HG03066 (cell line): ENCODE measurements around the gene ANKRD37.

Source experiments
- ATAC-seq: cut with Tn5 transposase; IDR thresholded peaks from one replicate; pipeline ENCODE4 v1.9.1; 2021; ENCODE audit warnings: low read depth; ENCODE audit not compliant: unreplicated experiment

Gene ANKRD37

GRCh38 chr4:185379326-185380295, 17.0 kb upstream of the ANKRD37 start:
- ATAC-seq: no peak

- ATAC-seq: no peak
Measured at GRCh38 chr4:185380320-185380719, 16.3 kb upstream of the ANKRD37 start.

- ATAC-seq: no peak
Measured at GRCh38 chr4:185381288-185382196, 15.1 kb upstream of the ANKRD37 start.

DNA sequence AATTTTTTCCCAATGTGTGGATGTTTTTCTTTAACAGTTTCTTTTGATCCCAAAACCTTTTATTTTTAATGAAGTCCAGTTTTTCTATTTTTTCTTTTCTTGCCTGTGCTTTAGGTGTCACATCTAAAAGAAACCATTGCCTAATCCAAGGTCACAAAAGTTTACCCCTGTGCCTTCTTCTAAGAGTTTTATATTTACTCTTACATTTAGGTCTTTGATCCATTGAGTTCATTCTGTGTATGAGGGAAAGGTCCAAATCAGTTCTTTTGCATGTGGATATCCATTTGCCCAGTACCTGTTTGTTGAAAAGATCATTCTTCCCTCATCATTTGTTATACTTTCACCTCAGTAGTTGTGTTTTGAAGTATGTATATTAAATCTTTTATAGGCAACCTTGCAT, 13.9 kb upstream of the ANKRD37 start:
- no peak for ATAC-seq

DNA sequence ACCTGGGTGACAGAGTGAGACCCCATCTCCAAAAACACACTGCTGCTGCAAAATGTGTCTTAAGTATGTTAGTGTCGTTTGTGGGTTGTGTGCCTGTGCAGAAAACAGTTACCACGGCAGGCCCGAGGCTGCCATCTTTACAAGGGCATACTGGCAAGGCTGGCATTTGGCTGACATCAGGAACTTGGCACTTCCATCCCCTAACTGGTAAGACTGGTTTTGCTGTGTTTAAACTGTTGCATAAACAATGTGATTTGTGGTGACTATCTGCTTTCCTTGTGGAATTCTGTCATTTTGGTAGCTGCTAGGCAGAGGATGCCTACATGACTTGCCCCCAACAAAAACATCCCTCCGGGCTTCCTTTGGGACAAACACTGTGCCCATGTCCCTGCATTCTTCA, 13.2 kb upstream of the ANKRD37 start:
- no peak for ATAC-seq

GRCh38 chr4:185384061-185384460, 12.6 kb upstream of the ANKRD37 start:
- no peak for ATAC-seq

DNA sequence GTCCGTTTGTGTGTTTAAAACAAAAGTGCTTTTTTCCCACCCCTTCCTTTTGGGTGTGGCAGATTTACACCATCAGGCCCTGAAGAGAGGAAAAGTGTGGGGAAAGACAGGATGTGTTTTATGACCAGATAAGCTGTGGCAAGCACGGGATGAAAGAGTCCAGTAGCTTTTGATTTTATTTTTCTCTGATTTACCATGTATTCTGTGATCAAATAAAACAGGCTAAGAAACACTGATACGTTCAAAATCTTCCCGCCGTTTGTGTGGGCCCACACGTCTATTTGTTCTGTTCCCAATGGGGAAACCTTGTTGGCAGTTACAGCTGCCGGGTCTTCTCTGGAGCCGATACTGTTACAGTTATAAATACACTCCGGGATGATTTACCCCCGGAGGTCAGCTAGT, 11.7 kb upstream of the ANKRD37 start:
- no peak for ATAC-seq

- no peak for ATAC-seq
Measured at GRCh38 chr4:185387957-185388356, 8.7 kb upstream of the ANKRD37 start.

DNA sequence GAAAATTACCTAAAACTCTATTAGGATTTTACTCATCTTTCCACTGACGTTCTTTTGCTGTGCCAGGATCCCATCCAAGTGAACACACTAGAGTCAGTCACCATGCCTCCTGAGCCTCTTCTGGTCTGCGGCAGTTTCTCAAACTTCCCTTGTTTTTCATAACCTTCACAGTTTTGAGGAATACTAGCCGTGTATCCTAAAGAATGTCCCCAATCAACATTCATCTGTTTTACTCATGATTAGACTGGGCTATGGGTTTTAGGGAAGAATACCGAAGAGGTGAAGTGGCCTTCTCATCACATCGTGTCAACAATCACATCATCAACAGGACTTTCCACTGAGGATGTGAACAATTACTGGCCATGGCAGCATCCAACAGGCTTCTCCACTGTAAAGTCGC, 5.7 kb upstream of the ANKRD37 start:
- ATAC-seq: no peak

- ATAC-seq: no peak
Measured at GRCh38 chr4:185392156-185392555, 4.5 kb upstream of the ANKRD37 start.

DNA sequence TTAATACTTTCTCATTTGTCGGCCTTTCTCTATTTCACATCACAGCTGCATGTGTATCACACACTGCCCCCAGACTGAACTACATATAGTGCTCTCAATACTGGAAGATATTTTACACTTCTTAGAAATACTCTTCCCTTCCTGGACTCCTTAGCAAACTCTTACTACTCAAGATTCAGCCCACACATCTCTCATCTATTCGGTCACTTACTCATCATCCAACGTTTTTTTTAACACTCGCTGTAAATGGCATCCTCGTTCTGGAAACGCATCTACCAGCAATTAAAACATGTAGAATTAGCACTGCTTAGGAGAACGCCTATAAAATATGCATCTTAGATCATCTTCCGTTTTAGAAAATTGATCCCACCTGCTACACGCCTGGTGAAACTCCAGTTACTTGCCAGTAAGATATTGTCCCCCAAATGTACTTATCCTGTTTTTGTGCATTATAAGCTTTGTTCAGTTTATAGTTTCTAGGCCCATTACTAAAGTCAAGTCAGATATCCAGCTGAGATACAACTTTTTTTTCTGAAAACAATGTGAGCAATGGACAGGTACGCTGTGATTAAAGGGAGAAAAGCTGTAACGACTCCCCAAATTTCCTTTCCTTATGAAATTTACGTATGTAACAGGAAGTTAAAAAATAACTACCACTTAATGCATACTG, 1.9 kb upstream of the ANKRD37 start:
- no peak for ATAC-seq

DNA sequence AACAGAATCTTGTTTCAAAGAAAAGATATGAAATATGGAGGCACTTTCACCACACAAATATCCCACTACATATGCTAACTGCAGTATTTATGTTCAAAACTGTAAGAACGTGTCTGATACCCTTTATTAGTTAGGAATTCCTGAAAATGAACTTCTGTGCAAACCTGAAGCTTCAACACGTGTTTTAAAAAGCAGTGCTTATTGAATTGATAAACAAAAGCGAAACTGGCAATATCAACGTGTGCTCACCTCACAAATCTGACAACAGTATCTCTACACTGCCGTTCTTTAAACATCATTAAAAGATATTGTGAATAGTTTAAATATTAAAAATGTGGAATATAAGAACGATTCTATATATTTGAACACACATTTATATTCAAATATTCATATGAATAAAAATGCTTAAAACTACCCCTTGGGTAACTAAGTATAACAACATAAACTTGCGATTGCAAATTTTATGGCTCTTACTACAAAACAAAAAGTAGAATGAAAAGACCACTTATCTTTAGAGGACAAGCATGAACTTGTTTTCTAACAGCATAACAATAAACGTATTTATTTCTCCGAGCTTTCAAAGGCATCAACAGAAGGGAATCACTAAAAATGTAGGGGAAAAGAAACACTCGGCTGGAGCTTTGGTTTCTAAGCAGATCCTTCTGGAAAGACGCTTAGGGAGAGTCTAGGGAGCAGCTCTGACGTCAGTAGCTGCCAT, 1.2 kb upstream of the ANKRD37 start, which contains the start of gene LRP2BP:
TSS of gene LRP2BP (minus strand) at position 687 of the 718 bp plus-strand sequence. CDS start 17,738 bp downstream, outside the sequence.
- ATAC-seq: no peak

GRCh38 chr4:185395956-185396723, 501 bp upstream of the ANKRD37 start:
- peak; percentile 73 for ATAC-seq

- ATAC-seq: no peak
Measured at GRCh38 chr4:185398618-185399017, 2.0 kb downstream of the ANKRD37 start.

GRCh38 chr4:185399466-185399865, 2.8 kb downstream of the ANKRD37 start:
- ATAC-seq: no peak

- no peak for ATAC-seq
Measured at GRCh38 chr4:185404031-185404430, 7.4 kb downstream of the ANKRD37 start.

DNA sequence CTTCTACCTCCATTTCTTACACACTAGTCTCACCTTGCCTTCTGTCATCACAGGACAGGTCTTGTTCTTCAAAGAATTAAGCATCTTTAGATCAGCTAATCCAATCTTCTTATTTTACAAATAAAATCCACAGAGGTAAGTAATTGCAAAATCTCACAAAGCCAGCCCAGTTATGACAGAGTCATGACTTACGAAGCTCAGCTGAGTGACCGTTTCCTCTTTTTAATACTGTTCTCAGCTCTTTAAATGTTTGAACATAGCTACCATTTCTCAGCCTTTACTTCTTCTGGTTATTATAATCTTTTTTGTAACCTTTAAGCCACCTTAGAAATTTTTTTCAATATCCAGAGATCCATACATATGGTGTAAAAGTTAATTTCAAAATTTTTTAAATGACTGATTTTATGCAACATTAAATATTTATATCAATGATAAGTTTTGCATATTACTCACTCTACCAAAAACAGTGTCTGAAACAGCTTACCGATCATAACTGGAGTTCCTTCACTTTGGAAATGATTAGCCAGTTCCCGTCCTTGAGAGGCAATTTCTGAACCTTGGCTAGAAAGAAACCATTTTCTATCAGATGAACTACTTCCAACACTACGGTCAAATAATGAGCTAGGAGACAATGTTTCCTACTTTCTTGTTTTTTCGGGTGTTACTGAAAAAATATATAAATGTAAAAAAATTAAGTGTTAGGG, 8.8 kb downstream of the ANKRD37 start:
- no peak for ATAC-seq

DNA sequence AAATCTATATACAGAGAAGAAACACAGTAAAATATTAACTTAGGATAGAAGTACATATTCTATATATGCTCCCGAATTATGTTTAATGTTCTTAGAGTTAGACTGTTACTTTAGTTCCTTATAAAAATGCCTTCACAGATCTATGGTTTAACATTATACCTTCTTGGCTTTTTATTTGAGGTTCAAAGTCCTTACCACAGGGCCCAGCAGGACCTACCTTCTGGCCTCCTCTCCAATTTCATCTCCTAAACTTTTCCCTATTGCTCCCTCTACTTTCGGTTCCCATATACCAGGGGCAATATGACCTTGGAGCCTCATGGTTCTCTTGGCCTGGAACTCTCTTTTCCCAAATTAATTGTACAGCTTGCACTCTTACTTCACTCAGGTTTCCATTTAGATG, 11.8 kb downstream of the ANKRD37 start:
- ATAC-seq: no peak

DNA sequence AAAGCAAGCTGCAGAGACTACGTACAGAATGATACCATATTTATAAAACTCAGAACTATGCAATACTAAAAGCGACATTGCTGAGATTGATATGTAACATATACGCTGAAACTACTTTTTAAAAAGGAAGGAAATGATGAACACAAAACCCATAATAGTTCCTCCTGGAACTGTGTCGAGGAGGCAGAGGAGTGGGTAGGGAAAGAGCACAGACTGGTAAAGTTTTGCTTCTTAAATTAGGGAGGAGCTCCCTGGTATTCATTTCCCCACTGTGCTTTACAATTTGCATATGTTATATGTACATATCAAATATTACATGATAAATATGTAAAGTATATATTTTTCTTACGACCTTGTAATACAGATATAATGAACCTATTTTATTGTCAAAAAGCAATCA, 15.2 kb downstream of the ANKRD37 start:
- ATAC-seq: no peak
